Testis (tissue), 3 donors: ENCODE measurements around the gene SMARCD1. TPM values are rescaled to one million over a fixed set of nuclear protein-coding genes. Genes with fewer than 3 reads are reported as not detected.

Source experiments
- DNase-seq: peaks from one replicate; pipeline ENCODE4 v3.0.0-alpha.2; 2019
- H3K27ac ChIP-seq, 2 donors: fragments of 200-600 bp; sonication (generic); one replicate each; pipeline ENCODE4 v1.5.1; 2019
- H3K27me3 ChIP-seq: fragments of 200-600 bp; sonication (generic); one replicate; pipeline ENCODE4 v1.5.1; 2019
- H3K36me3 ChIP-seq: fragments of 200-600 bp; sonication (generic); one replicate; pipeline ENCODE4 v1.5.1; 2017; ENCODE audit warnings: low read depth; ENCODE audit errors: missing control alignments
- H3K4me1 ChIP-seq: fragments of 200-600 bp; sonication (generic); one replicate; pipeline ENCODE4 v1.5.1; 2019
- H3K4me3 ChIP-seq, 2 donors: fragments of 200-600 bp; sonication (generic); one replicate each; pipeline ENCODE4 v1.5.1; 2017 to 2019
- H3K9me3 ChIP-seq: fragments of 200-600 bp; sonication (generic); one replicate; pipeline ENCODE4 v1.5.1; 2017
- CTCF ChIP-seq, 3 experiments: fragments of 450-650 bp in 2 of 3; fragments of 200-600 bp in 1 of 3; sonication (generic) in 1 of 3; IDR thresholded peaks; one replicate each; pipeline ENCODE4 v1.5.1; 2016 to 2019; ENCODE audit warnings: antibody characterized with exemption in 3 of 3, mild to moderate bottlenecking in 2 of 3, moderate library complexity in 1 of 3
- POLR2A ChIP-seq: fragments of 450-650 bp; IDR thresholded peaks from one replicate; pipeline ENCODE4 v1.6.1; 2017; ENCODE audit warnings: antibody characterized with exemption, mild to moderate bottlenecking, moderate library complexity
- WGBS, 2 donors: methylation state at CpG; one replicate each; pipeline ENCODE4 v1.1.5; 2018; 5-methylcytosine and 5-hydroxymethylcytosine counted together
- intact Hi-C: fragments of 100-400 bp; cut with DNase I; formaldehyde crosslinking; loops from one replicate; pipeline ENCODE4 v1.15.1; 2023; ENCODE audit warnings: low total_unique reads
- polyA plus RNA-seq: library from polyadenylated mRNA; stranded (reverse); fragments of 350-450 nt; fragmentation: Illumina TruSeq; extraction: RNeasy Lipid Tissue Mini Kit (QIAGEN cat#74804); gene quantifications from one replicate; pipeline ENCODE4 v1.2.3, GENCODE V29; 2014; ENCODE audit warnings: low read depth, low replicate concordance; ENCODE audit not compliant: insufficient read depth
- total RNA-seq, 2 donors: library from RNA; depleted of rRNA; stranded (reverse); fragments of >200 nt; gene quantifications; one replicate each; pipeline ENCODE4 v1.2.3, GENCODE V29; 2016

SMARCD1 gene
- total and polyA plus RNA-seq, 3 donors from 2014 or later: 67.3 to 99.0 (median 87.6) TPM

- intact Hi-C loops: no loop called here
- H3K9me3 ChIP-seq: no peaks in the 10 kb centered on the region
- no peak overlapping the region for H3K27ac ChIP-seq
- TF ChIP-seq POLR2A: no peak
- TF ChIP-seq CTCF (IDR thresholded peaks at IDR 0.05): no peak
- no peaks in the 10 kb centered on the region for H3K36me3 ChIP-seq
- no peaks in the 10 kb centered on the region for H3K27me3 ChIP-seq
- no peak overlapping the region for H3K4me3 ChIP-seq
- no peak for DNase-seq
- WGBS, 2 donors: 86 to 92% methylated on average over 3 to 7 of the region's 7 CpGs
- H3K4me1 ChIP-seq: peaks cover 4% of the 10 kb centered on the region
Observed at GRCh38 chr12:50073206-50073605, 11.9 kb upstream of the SMARCD1 start.

GRCh38 chr12:50073712-50074111, 11.4 kb upstream of the SMARCD1 start:
- Histone ChIP-seq H3K4me3 (no peak overlapping the region), H3K36me3 (no peaks in the 10 kb centered on the region), H3K27me3 (no peaks in the 10 kb centered on the region), H3K9me3 (no peaks in the 10 kb centered on the region), H3K27ac (no peak overlapping the region), H3K4me1 (peaks cover 4% of the 10 kb centered on the region)
- TF ChIP-seq POLR2A (no peak), CTCF (IDR thresholded peaks at IDR 0.05) (no peak)
- intact Hi-C loops: no loop called here
- WGBS, 2 donors: 80 to 89% methylated on average over 5 to 10 of the region's 10 CpGs
- DNase-seq: no peak

GRCh38 chr12:50074936-50075807, 10.0 kb upstream of the SMARCD1 start:
- 26 to 36% methylated on average over 7 to 9 of the region's 9 CpGs for WGBS, 2 donors
- TF ChIP-seq POLR2A (no peak), CTCF (IDR thresholded peaks at IDR 0.05) (peak; percentile 85 to 91 (median 85))
- Histone ChIP-seq H3K4me3 (no peak overlapping the region), H3K9me3 (no peaks in the 10 kb centered on the region), H3K27ac (no peak overlapping the region), H3K27me3 (no peaks in the 10 kb centered on the region), H3K4me1 (peaks cover 4% of the 10 kb centered on the region), H3K36me3 (no peaks in the 10 kb centered on the region)
- DNase-seq: peak; percentile 90
- intact Hi-C loops: no loop called here

GRCh38 chr12:50075808-50076170, 9.4 kb upstream of the SMARCD1 start:
- no peak for TF ChIP-seq CTCF (IDR thresholded peaks at IDR 0.05)
- no peak for TF ChIP-seq POLR2A
- no peak for DNase-seq
- intact Hi-C loops: no loop called here
- 86 to 100% methylated on average over 1 of the region's 1 CpG for WGBS, 2 donors
- no peaks in the 10 kb centered on the region for H3K9me3 ChIP-seq
- no peak overlapping the region for H3K27ac ChIP-seq
- no peak overlapping the region for H3K4me3 ChIP-seq
- H3K36me3 ChIP-seq: no peaks in the 10 kb centered on the region
- peaks cover 4% of the 10 kb centered on the region for H3K4me1 ChIP-seq
- H3K27me3 ChIP-seq: no peaks in the 10 kb centered on the region

- Histone ChIP-seq H3K9me3 (no peaks in the 10 kb centered on the region), H3K4me1 (peaks cover 4% of the 10 kb centered on the region), H3K4me3 (no peak overlapping the region), H3K36me3 (no peaks in the 10 kb centered on the region), H3K27ac (no peak overlapping the region), H3K27me3 (no peaks in the 10 kb centered on the region)
- 90 to 91% methylated on average over 12 of the region's 12 CpGs for WGBS, 2 donors
- no peak for DNase-seq
- no peak for TF ChIP-seq POLR2A
- no peak for TF ChIP-seq CTCF (IDR thresholded peaks at IDR 0.05)
- intact Hi-C loops: no loop called here
Observed at GRCh38 chr12:50077099-50077498, 8.0 kb upstream of the SMARCD1 start.
